Measurements from ENCODE around the gene NKD2.

Gene NKD2

GRCh38 chr5:1005904-1006655 lies 2.5 kb upstream of the NKD2 start:
- peaks cover 20% of the 10 kb centered on the region for H3K79me2 ChIP-seq (ENCODE audit: low read length)
- H3K4me2 ChIP-seq (ENCODE audit: low read depth, low read length): 0 out of 2 replicates have a peak overlapping the region, but pooled peaks have one; percentile 5
- H2AFZ ChIP-seq (ENCODE audit: low read length): no peak overlapping the region
- no peaks in the 10 kb centered on the region for H4K20me1 ChIP-seq (ENCODE audit: insufficient read depth, low read length)
- TF ChIP-seq EZH2 (optimal IDR thresholded peaks at IDR 0.05; ENCODE audit: low read depth, low read length) (no peak), CTCF (IDR thresholded peaks at IDR 0.05; ENCODE audit: low read length) (no peak)
- H3K4me1 ChIP-seq (ENCODE audit: low read length): peaks cover 66% of the 10 kb centered on the region
- no peak overlapping the region for H3K9ac ChIP-seq (ENCODE audit: low read length)
- H3K27ac ChIP-seq (ENCODE audit: low read length): peak overlapping the region; percentile 22; the same call in 1 of the 2 replicates
- no peaks in the 10 kb centered on the region for H3K36me3 ChIP-seq (replicated peaks; ENCODE audit: insufficient read depth, low read length)
- no peak for DNase-seq
- H3K27me3 ChIP-seq (replicated peaks; ENCODE audit: insufficient read depth, low read length): peaks cover 14% of the 10 kb centered on the region; the same call in 1 of the 2 replicates
- H3K9me3 ChIP-seq (replicated peaks; ENCODE audit: insufficient read depth, low read length): no peaks in the 10 kb centered on the region
- no peak overlapping the region for H3K4me3 ChIP-seq (ENCODE audit: low read length)
- H3K9me2 ChIP-seq (replicated peaks; ENCODE audit: insufficient read depth, low read length): no peaks in the 10 kb centered on the region
- peaks cover 4% of the 10 kb centered on the region for H3F3A ChIP-seq (ENCODE audit: insufficient read depth, low read length)

DNA sequence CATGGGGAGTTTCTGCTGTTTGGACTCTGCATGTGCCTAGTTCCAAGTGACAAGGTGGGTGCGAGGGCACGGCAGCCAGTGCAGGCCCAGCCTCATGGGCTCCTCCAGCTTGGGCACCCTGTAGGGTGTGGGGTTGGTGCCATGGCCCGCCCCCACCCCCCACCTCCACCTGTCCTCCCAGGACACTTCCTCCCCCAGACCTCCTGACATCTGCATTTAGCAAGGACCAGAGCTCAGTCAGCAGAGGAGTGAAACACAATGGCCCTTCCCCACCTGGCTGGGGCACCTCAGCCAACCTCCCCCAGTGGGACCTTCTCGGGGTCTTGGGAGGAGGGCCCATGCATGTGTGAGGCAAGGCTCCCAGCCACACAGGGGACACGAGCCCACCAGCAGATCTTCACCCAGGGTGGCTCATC lies 1.9 kb upstream of the NKD2 start:
- TF ChIP-seq EZH2phosphoT487 (IDR thresholded peaks at IDR 0.05; ENCODE audit: low read length) (no peak), CTCF (IDR thresholded peaks at IDR 0.05; ENCODE audit: low read length) (no peak), EZH2 (optimal IDR thresholded peaks at IDR 0.05; ENCODE audit: low read depth, low read length) (no peak)
- Histone ChIP-seq H3K9me2 (replicated peaks; ENCODE audit: insufficient read depth, low read length) (no peaks in the 10 kb centered on the region), H3K9ac (ENCODE audit: low read length) (no peak overlapping the region), H3K9me3 (replicated peaks; ENCODE audit: insufficient read depth, low read length) (no peaks in the 10 kb centered on the region), H3F3A (ENCODE audit: insufficient read depth, low read length) (peaks cover 4% of the 10 kb centered on the region), H3K4me3 (ENCODE audit: low read length) (no peak overlapping the region), H3K4me2 (ENCODE audit: low read depth, low read length) (0 out of 2 replicates have a peak overlapping the region, but pooled peaks have one; percentile 5), H3K27ac (ENCODE audit: low read length) (peak overlapping the region; percentile 47; the same call in 1 of the 2 replicates), H3K27me3 (replicated peaks; ENCODE audit: insufficient read depth, low read length) (peaks cover 14% of the 10 kb centered on the region; the same call in 1 of the 2 replicates), H2AFZ (ENCODE audit: low read length) (no peak overlapping the region), H4K20me1 (ENCODE audit: insufficient read depth, low read length) (no peaks in the 10 kb centered on the region), H3K79me2 (ENCODE audit: low read length) (peaks cover 26% of the 10 kb centered on the region), H3K36me3 (replicated peaks; ENCODE audit: insufficient read depth, low read length) (no peaks in the 10 kb centered on the region), H3K4me1 (ENCODE audit: low read length) (peaks cover 64% of the 10 kb centered on the region)
- peak; percentile 20 for DNase-seq

DNA sequence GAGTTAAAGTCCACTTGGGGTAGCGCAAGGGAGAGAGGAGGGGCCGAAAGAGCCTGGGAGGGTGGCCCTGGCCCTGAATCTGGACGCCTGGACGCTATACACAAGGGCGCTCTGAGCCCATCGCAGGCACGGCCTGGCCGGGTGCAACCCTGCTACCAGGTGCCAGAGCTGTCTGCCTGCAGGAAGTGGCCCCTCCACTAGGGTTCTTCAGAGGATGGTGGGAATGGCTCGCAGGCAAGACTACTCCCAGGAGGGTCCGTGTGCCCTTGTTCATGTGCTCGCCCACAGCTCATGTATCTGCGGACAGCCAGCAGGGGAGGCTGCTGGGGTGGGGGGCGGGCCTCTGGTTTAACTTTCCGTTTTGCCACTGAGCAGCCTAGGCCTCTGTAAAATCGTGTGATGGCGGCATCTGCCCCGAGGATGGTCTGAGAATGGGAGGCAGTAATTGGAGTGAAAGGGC lies 1.4 kb upstream of the NKD2 start:
- 0 out of 2 replicates have a peak overlapping the region, but pooled peaks have one; percentile 5 for H3K4me2 ChIP-seq (ENCODE audit: low read depth, low read length)
- peaks cover 4% of the 10 kb centered on the region for H3F3A ChIP-seq (ENCODE audit: insufficient read depth, low read length)
- peak overlapping the region; percentile 47; the same call in 1 of the 2 replicates for H3K27ac ChIP-seq (ENCODE audit: low read length)
- no peak for TF ChIP-seq CTCF (IDR thresholded peaks at IDR 0.05; ENCODE audit: low read length)
- no peak for TF ChIP-seq EZH2phosphoT487 (IDR thresholded peaks at IDR 0.05; ENCODE audit: low read length)
- TF ChIP-seq EZH2 (optimal IDR thresholded peaks at IDR 0.05; ENCODE audit: low read depth, low read length): no peak
- no peak overlapping the region for H3K4me3 ChIP-seq (ENCODE audit: low read length)
- H3K36me3 ChIP-seq (replicated peaks; ENCODE audit: insufficient read depth, low read length): no peaks in the 10 kb centered on the region
- no peak overlapping the region for H3K9ac ChIP-seq (ENCODE audit: low read length)
- no peaks in the 10 kb centered on the region for H3K9me3 ChIP-seq (replicated peaks; ENCODE audit: insufficient read depth, low read length)
- peaks cover 14% of the 10 kb centered on the region for H3K27me3 ChIP-seq (replicated peaks; ENCODE audit: insufficient read depth, low read length)
- H4K20me1 ChIP-seq (ENCODE audit: insufficient read depth, low read length): no peaks in the 10 kb centered on the region
- H2AFZ ChIP-seq (ENCODE audit: low read length): no peak overlapping the region
- H3K4me1 ChIP-seq (ENCODE audit: low read length): peaks cover 58% of the 10 kb centered on the region
- no peaks in the 10 kb centered on the region for H3K9me2 ChIP-seq (replicated peaks; ENCODE audit: insufficient read depth, low read length)
- DNase-seq: no peak
- H3K79me2 ChIP-seq (ENCODE audit: low read length): peaks cover 31% of the 10 kb centered on the region

All from MM.1S (cell line).